ENCODE data around the gene MBOAT2. TPM values are rescaled to one million over a fixed set of nuclear protein-coding genes. Genes with fewer than 3 reads are reported as not detected.
"Not testable (repeated sequence)": the region's sequence is repeated elsewhere in the genome, so short reads cannot be mapped to it uniquely, and the experiment has no call there.

MBOAT2 gene
- total RNA-seq, 1 donor from 2014 or later = 48.2 TPM

- intact Hi-C loops (cut with DNase I); DNase-seq (ENCODE audit: low spot score): not testable (repeated sequence)
These were observed 30.9 kb downstream of the MBOAT2 start for GRCh38 chr2:8972535-8972934.

GRCh38 chr2:8969348-8969747, 34.1 kb downstream of the MBOAT2 start:
- intact Hi-C loops (cut with DNase I); DNase-seq (ENCODE audit: low spot score): not testable (repeated sequence)

DNA sequence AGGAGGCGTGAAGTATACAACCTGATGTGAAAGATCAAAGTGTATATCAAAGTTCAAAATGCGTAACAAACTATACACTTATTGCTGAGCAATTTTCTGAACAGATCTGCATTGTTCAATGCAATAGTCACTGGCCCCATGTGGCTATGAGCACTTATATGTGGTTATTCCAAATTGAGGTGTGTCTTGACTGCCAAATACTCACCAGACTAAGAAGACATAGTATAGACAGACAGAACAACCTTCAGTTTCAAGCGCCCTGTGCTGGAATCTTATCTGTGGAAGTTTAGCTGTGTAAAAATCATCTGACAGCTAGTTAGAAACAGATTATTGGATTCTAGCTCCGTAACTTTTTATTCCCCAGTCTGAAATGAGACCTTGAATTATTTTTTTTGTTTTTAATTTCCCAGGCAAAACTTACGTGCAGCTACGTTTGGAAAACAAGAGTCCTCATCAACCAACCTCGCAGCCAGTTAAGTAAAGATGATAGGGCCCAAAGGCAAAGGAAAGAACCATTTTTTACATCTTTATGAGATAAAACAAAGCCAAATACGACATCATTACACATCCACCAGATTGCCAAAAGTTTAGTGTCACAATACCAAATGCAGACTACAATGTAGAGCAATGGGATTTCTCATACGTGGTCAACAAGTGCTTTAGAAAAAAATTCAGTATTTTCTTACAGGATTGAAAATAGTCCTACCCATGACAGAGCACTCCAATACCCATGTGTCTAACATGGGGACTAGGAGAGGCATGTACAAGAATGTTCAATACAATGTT, 37.2 kb downstream of the MBOAT2 start:
- intact Hi-C loops (cut with DNase I) = no loop called here
- DNase-seq (ENCODE audit: low spot score) = no peak

- no peak for DNase-seq (ENCODE audit: low spot score)
- intact Hi-C loops (cut with DNase I) = no loop called here
These were observed 38.1 kb downstream of the MBOAT2 start for GRCh38 chr2:8965216-8965969.

DNA sequence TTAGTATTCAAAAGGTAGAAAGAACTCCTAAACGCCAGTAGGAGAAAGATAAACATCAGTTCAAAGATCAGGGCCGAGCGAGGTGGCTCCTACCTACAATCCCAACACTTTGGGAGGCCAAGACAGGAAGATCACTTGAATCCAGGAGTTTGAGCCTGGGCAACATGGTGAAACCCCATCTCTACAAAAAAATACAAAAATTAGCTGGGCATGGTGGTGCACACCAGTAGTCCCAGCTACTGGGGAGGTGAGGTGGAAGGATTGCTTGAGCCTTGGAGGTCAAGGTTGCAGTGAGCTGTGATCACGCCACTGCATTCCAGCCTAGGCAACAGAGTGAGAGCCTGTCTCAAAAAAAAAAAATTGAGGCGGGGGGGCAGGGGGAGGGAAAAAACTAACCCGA, 40.6 kb downstream of the MBOAT2 start:
- no peak for DNase-seq (ENCODE audit: low spot score)
- intact Hi-C loops (cut with DNase I) = no loop called here

GRCh38 chr2:8957628-8958027, 45.9 kb downstream of the MBOAT2 start:
- intact Hi-C loops (cut with DNase I) = no loop called here
- no peak for DNase-seq (ENCODE audit: low spot score)

GRCh38 chr2:8956774-8957173, 46.7 kb downstream of the MBOAT2 start:
- intact Hi-C loops (cut with DNase I) = no loop called here
- no peak for DNase-seq (ENCODE audit: low spot score)

DNA sequence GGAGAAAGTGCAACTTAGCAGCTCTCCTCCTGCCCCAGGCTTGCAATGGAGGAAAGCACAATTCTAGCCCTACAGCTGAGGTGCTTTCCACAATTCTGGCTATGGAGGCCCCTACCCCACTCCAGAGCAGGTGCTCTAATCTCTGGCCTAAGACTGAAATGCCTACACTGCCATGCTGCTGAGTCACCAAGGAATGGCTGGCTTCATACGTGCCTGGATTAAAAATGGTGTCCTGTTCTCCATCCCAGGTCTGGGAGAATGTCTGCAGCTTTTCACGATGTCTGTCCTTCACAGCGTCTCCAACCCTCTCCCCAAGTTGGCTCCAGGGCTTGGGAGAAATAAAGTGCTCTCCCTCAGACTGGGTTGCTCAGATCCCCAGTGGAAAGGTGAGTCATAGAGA, 48.5 kb downstream of the MBOAT2 start:
- DNase-seq (ENCODE audit: low spot score) = no peak
- intact Hi-C loops (cut with DNase I) = no loop called here

DNA sequence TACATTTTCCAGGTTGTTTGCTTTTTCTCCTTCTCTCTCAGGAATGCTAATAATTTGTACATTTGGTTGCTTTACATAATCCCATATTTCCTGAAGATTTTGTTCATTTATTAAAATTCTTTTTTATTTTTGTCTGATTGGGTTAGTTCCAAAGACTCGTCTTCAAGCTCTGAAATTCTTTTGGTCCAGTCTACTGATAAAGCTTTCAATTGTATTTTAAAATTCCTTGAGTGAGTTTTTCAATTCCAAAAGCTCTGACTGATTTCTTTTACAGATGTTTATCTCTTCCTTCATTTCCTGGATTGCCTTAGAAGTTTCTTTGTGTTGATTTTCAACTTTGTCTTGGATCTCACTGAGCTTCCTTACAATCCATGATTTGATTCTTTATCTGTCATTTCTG, 50.0 kb downstream of the MBOAT2 start:
- intact Hi-C loops (cut with DNase I) = loop anchor here (1.0 kb wide), 1 partner anchor 14 kb away; no protein-coding TSS in a partner anchor
- no peak for DNase-seq (ENCODE audit: low spot score)

DNA sequence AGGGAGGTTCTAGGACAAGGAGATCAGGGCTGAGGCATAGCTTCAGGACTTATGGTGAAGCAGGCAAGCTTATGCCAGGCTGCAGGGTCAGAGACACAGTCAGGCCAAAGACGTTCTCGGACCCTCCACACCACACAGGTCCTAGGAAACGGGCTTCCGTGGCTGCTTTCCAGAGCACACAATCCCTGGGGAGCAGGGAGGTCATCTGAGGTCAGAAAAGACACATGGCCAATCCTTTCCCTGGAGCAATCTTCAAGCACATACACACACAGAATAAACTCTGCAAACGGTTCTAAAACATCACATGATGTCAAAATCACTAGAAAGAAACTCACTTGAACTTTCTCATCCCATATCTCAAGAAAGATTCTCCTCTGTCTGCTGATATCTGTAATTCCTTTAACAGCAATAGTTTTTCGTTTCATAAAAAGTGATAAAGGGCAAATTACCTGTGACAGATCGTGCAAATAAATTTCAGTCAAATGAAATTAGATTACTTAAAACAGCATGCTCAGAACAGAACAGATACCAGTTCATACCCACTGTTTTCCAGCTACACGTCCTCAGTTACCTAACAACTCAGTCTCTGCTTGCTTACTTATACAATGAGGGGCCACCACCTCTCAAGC, 63.9 kb downstream of the MBOAT2 start:
- DNase-seq (ENCODE audit: low spot score) = no peak
- intact Hi-C loops (cut with DNase I) = loop anchor here (1.0 kb wide), 1 partner anchor 14 kb away; no protein-coding TSS in a partner anchor

- intact Hi-C loops (cut with DNase I) = no loop called here
- no peak for DNase-seq (ENCODE audit: low spot score)
These were observed 65.1 kb downstream of the MBOAT2 start for GRCh38 chr2:8938384-8938783.

DNA sequence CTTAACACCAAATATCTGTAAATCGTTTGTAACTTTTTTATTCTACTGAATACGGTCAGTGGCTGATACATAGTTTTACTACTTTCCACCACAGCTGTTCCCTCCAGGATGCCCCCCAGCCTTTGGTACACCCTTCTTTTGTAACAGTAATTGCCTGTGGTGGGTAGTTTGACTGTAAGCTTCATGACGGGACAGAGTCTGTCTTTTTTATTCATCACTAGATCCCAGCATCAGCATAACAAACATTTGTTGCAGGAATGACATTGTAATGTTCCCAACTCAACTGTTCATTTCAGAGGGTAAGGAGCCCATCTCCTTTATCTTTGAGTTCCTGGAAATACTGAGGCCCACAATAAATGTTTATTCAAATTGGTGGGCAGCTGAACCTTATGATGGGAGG, 67.5 kb downstream of the MBOAT2 start:
- no peak for DNase-seq (ENCODE audit: low spot score)
- intact Hi-C loops (cut with DNase I) = no loop called here

GRCh38 chr2:8934338-8934737, 69.1 kb downstream of the MBOAT2 start:
- intact Hi-C loops (cut with DNase I) = no loop called here
- DNase-seq (ENCODE audit: low spot score) = no peak

DNA sequence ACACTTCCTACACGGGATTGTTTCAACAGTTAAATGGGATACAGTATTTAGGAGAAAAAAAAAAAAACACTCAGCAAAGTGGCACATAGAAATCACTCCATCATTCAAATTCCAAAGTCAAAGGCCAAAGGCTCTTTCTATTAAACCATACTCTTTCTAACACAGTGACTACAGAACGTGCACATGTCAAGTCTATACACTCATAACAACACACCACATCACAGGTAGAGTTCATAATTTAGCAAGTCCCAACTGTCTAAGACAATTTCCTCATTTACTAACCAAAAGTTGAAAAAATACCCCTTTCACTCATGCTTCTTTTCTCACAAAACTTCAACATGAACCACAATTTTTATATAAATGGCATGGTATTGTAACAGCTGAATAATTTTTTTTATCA, 70.8 kb downstream of the MBOAT2 start:
- intact Hi-C loops (cut with DNase I) = no loop called here
- no peak for DNase-seq (ENCODE audit: low spot score)

- intact Hi-C loops (cut with DNase I); DNase-seq (ENCODE audit: low spot score): not testable (repeated sequence)
These were observed 73.3 kb downstream of the MBOAT2 start for GRCh38 chr2:8930185-8930584.

GRCh38 chr2:8929128-8929527, 74.4 kb downstream of the MBOAT2 start:
- DNase-seq (ENCODE audit: low spot score) = no peak
- intact Hi-C loops (cut with DNase I) = no loop called here

DNA sequence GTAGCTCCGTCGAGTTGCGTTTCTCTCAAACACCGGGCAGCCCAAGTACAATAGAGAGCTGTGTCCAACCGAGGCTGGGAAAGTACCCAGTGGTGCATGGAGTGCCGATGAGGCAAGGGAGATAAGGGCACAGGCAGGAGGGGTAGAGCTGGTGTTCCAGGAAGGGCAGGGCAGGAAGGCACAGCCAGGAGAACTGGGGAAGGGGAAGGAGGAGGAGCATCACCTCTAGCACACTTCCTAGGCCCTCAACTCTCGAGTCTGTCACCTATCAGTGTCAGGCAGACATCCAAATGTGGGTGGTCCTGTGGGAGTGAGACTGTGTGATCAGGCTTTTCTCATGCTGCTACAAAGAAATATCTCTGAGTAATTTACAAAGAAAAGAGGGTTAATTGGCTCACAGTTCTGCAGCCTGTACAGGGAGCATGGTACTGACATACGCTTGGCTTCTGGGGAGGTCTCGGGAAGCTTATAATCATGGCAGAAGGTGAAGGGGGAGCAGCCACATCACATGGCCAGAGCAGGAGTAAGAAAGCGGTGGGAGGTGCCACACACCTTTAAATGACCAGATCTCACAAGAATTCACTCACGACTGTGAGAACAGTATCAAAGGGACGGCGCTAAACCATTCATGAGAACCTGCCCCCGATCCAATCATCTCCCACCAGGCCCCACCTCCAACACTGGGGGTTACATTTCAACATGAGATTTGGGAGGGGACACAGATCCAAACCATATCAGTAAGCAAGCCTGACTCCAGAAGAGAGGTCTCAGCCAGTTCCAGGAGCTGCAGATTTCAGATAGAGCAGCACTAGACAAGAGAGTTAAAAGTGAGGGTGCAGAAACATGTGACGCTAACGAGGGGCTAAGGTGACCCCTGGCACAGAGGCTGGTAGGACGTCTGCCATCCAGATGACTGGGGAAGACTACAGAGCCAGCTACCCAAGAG, 75.7 kb downstream of the MBOAT2 start:
- peak; percentile 75 for DNase-seq (ENCODE audit: low spot score)
- intact Hi-C loops (cut with DNase I) = no loop called here

- intact Hi-C loops (cut with DNase I) = no loop called here
These were observed 77.1 kb downstream of the MBOAT2 start for GRCh38 chr2:8926356-8926755.

DNA sequence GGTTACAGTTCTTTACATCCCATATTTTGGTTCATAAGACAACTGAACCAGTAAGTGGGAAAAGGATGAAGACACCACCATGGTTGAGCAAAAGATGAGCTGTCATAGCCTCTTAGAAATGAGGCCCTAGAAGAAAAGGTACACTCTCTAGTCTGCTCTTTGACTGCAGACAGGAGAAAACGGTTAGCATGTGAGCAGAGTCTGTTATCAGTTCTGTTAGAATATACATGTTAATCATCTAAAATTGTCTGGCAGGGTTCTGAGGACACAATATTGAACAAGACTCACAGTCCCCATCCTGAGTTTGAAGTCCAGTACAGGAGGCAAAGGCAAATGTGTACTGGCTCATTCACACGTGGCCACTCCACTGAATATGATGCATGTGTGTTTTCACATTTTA, 78.1 kb downstream of the MBOAT2 start:
- no peak for DNase-seq (ENCODE audit: low spot score)
- intact Hi-C loops (cut with DNase I) = no loop called here

More at GRCh38 chr2:8926356-8926755, 77.1 kb downstream of the MBOAT2 start:
- DNase-seq (ENCODE audit: low spot score) = no peak

All from cardiac septum (tissue), 1 donor.